Measurements from ENCODE around the gene LDLRAD3. TPM values are rescaled to one million over a fixed set of nuclear protein-coding genes. Genes with fewer than 3 reads are reported as not detected.

Gene LDLRAD3
- total and polyA plus RNA-seq, 7 donors = 5.9 to 20.7 (median 12.1) TPM

- WGBS, 3 donors = 38 to 52% (median 38%) methylated on average over 5 of the region's 5 CpGs
- ATAC-seq = peak in 1 of 4 donors; percentile 46
- TF ChIP-seq CTCF (IDR thresholded peaks at IDR 0.05) = no peak
These were observed 251.9 kb downstream of the LDLRAD3 start for GRCh38 chr11:36195496-36196354.

GRCh38 chr11:36196411-36196998 is 252.6 kb downstream of the LDLRAD3 start:
- no peak for TF ChIP-seq CTCF (IDR thresholded peaks at IDR 0.05)
- no peak overlapping the region for H3K4me3 ChIP-seq
- H3K27ac ChIP-seq = no peak overlapping the region
- ATAC-seq (peak in 2 of 4 donors; percentile 23 to 30), DNase-seq (no peak)
- H3K27me3 ChIP-seq (ENCODE audit: insufficient read depth in 3 of 3, low read length in 2 of 3) = no peaks in the 10 kb centered on the region
- H3K4me1 ChIP-seq = peaks cover 14% of the 10 kb centered on the region
- 44 to 57% (median 51%) methylated on average over 7 of the region's 7 CpGs for WGBS, 3 donors
- H3K9me3 ChIP-seq = no peaks in the 10 kb centered on the region
- intact Hi-C loops (cut with DNase I) = no loop called here
- H3K36me3 ChIP-seq (ENCODE audit: insufficient read depth in 1 of 2, low read depth in 1 of 2) = peaks cover 0 to 6% of the 10 kb centered on the region in 2 donors

More at GRCh38 chr11:36195496-36196354, 251.9 kb downstream of the LDLRAD3 start:
- no peaks in the 10 kb centered on the region for H3K27me3 ChIP-seq (ENCODE audit: insufficient read depth in 3 of 3, low read length in 2 of 3)
- no peak overlapping the region for H3K4me3 ChIP-seq
- intact Hi-C loops (cut with DNase I) = no loop called here
- no peak for DNase-seq
- no peaks in the 10 kb centered on the region for H3K9me3 ChIP-seq
- H3K27ac ChIP-seq = no peak overlapping the region
- peaks cover 0 to 6% of the 10 kb centered on the region in 2 donors for H3K36me3 ChIP-seq (ENCODE audit: insufficient read depth in 1 of 2, low read depth in 1 of 2)
- peaks cover 14% of the 10 kb centered on the region for H3K4me1 ChIP-seq

- Histone ChIP-seq H3K36me3 (ENCODE audit: insufficient read depth in 1 of 2, low read depth in 1 of 2) (peaks cover 0 to 6% of the 10 kb centered on the region in 2 donors), H3K4me3 (no peak overlapping the region), H3K27ac (no peak overlapping the region), H3K4me1 (peaks cover 1% of the 10 kb centered on the region), H3K9me3 (no peaks in the 10 kb centered on the region), H3K27me3 (ENCODE audit: insufficient read depth in 3 of 3, low read length in 2 of 3) (no peaks in the 10 kb centered on the region)
- WGBS, 3 donors = 94 to 100% (median 97%) methylated on average over 3 of the region's 3 CpGs
- no peak for TF ChIP-seq CTCF (IDR thresholded peaks at IDR 0.05)
- intact Hi-C loops (cut with DNase I) = no loop called here
- DNase-seq = no peak
- ATAC-seq = no peak
These were observed 257.5 kb downstream of the LDLRAD3 start for GRCh38 chr11:36201411-36201810.

GRCh38 chr11:36205536-36205935 is 261.7 kb downstream of the LDLRAD3 start:
- H3K27me3 ChIP-seq (ENCODE audit: insufficient read depth in 3 of 3, low read length in 2 of 3) = no peaks in the 10 kb centered on the region
- H3K36me3 ChIP-seq (ENCODE audit: insufficient read depth in 1 of 2, low read depth in 1 of 2) = no peaks in the 10 kb centered on the region
- WGBS, 3 donors = 97 to 98% (median 98%) methylated on average over 3 of the region's 3 CpGs
- H3K27ac ChIP-seq = no peak overlapping the region
- no peak for DNase-seq
- no peaks in the 10 kb centered on the region for H3K4me1 ChIP-seq
- H3K9me3 ChIP-seq = no peaks in the 10 kb centered on the region
- no peak overlapping the region for H3K4me3 ChIP-seq
- intact Hi-C loops (cut with DNase I) = no loop called here
- no peak for TF ChIP-seq CTCF (IDR thresholded peaks at IDR 0.05)
- ATAC-seq = no peak

Data from psoas muscle (tissue), 8 donors.